ENCODE results near the gene MTMR3. TPM values are rescaled to one million over a fixed set of nuclear protein-coding genes. Genes with fewer than 3 reads are reported as not detected.

MTMR3 gene
- total and polyA plus RNA-seq, 2 of the 8 experiments (the other 6 are each of a cell fraction or from before 2014, with no cell fraction given): 16.9 to 18.5 TPM

GRCh38 chr22:30024231-30024630 lies 141.3 kb downstream of the MTMR3 start:
- no peak overlapping the region for H2BK5ac ChIP-seq (ENCODE audit: low read depth, low read length)
- H3K23ac ChIP-seq (ENCODE audit: insufficient read length): no peak overlapping the region
- H4K5ac ChIP-seq (ENCODE audit: insufficient read length, low read depth, low read length): no peak overlapping the region
- no peak for FAIRE-seq
- H2BK15ac ChIP-seq (ENCODE audit: low read length): no peak overlapping the region
- no peak overlapping the region for H3K4ac ChIP-seq (replicated peaks; ENCODE audit: insufficient read length, low read depth, low read length)
- H3K23me2 ChIP-seq (ENCODE audit: low read depth, low read length): no peaks in the 10 kb centered on the region
- no peak overlapping the region for H4K8ac ChIP-seq (ENCODE audit: extremely low read depth, insufficient read depth, low read length)
- H3K9me3 ChIP-seq (ENCODE audit: insufficient read depth in 2 of 2, low read depth in 1 of 2, low read length in 1 of 2): no peaks in the 10 kb centered on the region
- H2BK120ac ChIP-seq (replicated peaks; ENCODE audit: low read depth, low read length): no peak overlapping the region
- no peak overlapping the region for H3K14ac ChIP-seq (ENCODE audit: insufficient read length)
- no peak for DNase-seq (ENCODE audit: low read depth in 1 of 2, low spot score in 2 of 2)
- no peak overlapping the region for H2AK5ac ChIP-seq (ENCODE audit: low read depth, low read length)
- H3K56ac ChIP-seq (replicated peaks; ENCODE audit: insufficient read length, low read depth, low read length): no peak overlapping the region
- 93% methylated on average over 5 of the region's 5 CpGs; no CpG with 5 or more reads in 1 of the 2 experiments for WGBS, 2 experiments (ENCODE audit: extremely low coverage in 1 of 2, insufficient coverage in 1 of 2, insufficient read length in 1 of 2, insufficient replicate concordance in 2 of 2, low coverage in 1 of 2, low lambda C conversion rate in 2 of 2, missing lambda C conversion rate in 1 of 2)
- H3K4me3 ChIP-seq (ENCODE audit: extremely low read depth in 1 of 4, insufficient read depth in 2 of 4, low read depth in 3 of 4, low read length in 4 of 4): no peak overlapping the region
- no peak overlapping the region for H3K4me2 ChIP-seq (ENCODE audit: insufficient read depth in 1 of 2, low read depth in 2 of 2, low read length in 2 of 2)
- H3K18ac ChIP-seq (ENCODE audit: extremely low read depth, low read length): no peak overlapping the region
- H3K36me3 ChIP-seq (ENCODE audit: control insufficient read depth in 2 of 4, insufficient read depth in 4 of 4, low read length in 3 of 4): peaks cover 9 to 41% (median 29%) of the 10 kb centered on the region in 4 experiments; a peak in 6 of 8 replicates
- no peaks in the 10 kb centered on the region for H3K79me2 ChIP-seq (ENCODE audit: control insufficient read depth in 1 of 2, insufficient read depth in 2 of 2, low read length in 2 of 2)
- H3K79me1 ChIP-seq (ENCODE audit: low read depth, low read length): 0 out of 2 replicates have a peak, but pooled peaks cover 3% of the 10 kb centered on the region
- H3K27me3 ChIP-seq (replicated peaks in 1 of 4; ENCODE audit: control insufficient read depth in 3 of 4, extremely low read depth in 1 of 4, insufficient read depth in 3 of 4, low read length in 3 of 4): no peaks in the 10 kb centered on the region
- no peak overlapping the region for H2AFZ ChIP-seq (ENCODE audit: low read length)
- H2BK20ac ChIP-seq (ENCODE audit: low read length): no peak overlapping the region
- H2BK12ac ChIP-seq (ENCODE audit: low read depth, low read length): no peak overlapping the region
- ChIA-PET CTCF (ENCODE audit: partially characterized antibody) (interaction anchor here (0.9 to 1.9 kb wide), 4 partner anchors 16 to 232 kb away, joined by 4 to 5 read pairs (median 4); no protein-coding TSS in a partner anchor), POLR2A (ENCODE audit: partially characterized antibody) (no interaction called here)
- H4K91ac ChIP-seq (replicated peaks; ENCODE audit: insufficient read length, low read length): no peak overlapping the region
- TF ChIP-seq MAFK (IDR thresholded peaks at IDR 0.05; ENCODE audit: low read depth, low read length) (peak; percentile 5; the same call in 1 of the 2 replicates), RAD21 (IDR thresholded peaks at IDR 0.05 in 1 of 2, conservative IDR thresholded peaks at IDR 0.05 in 1 of 2; ENCODE audit: low read depth in 2 of 2, low read length in 2 of 2) (no peak)
- no peaks in the 10 kb centered on the region for H3K4me1 ChIP-seq (replicated peaks in 1 of 4; ENCODE audit: control insufficient read depth in 3 of 4, insufficient read depth in 4 of 4, low read length in 3 of 4)
- peaks cover 2% of the 10 kb centered on the region in 2 experiments for H4K20me1 ChIP-seq (replicated peaks in 1 of 2; ENCODE audit: control insufficient read depth in 1 of 2, insufficient read depth in 2 of 2, low read length in 2 of 2)
- H3K9ac ChIP-seq (replicated peaks in 1 of 4; ENCODE audit: extremely low read depth in 1 of 4, low read depth in 3 of 4, low read length in 3 of 4): no peak overlapping the region
- no peak overlapping the region for H3K27ac ChIP-seq (ENCODE audit: low read depth, low read length)
